CD14-positive monocyte (primary cell): ENCODE data around the gene AADACL4. TPM values are rescaled to one million over a fixed set of nuclear protein-coding genes. Genes with fewer than 3 reads are reported as not detected.
A peak's percentile ranks its signal among the peaks of the same experiment; 100 is the strongest.

Experiments used
- DNase-seq, 3 donors: peaks; one replicate each; pipeline ENCODE4 v3.0.0-alpha.2; 2011 to 2022
- H2AFZ ChIP-seq: 2 replicates; pipeline ENCODE4 v1.6.0; 2012; ENCODE audit warnings: mild to moderate bottlenecking, low read depth, low read length, inconsistent platforms; ENCODE audit not compliant: insufficient read depth, poor library complexity, severe bottlenecking
- H3K27ac ChIP-seq, 2 donors: 1 replicate in 1 of 2; 2 replicates in 1 of 2; pipeline ENCODE4 v1.5.1; 2012 to 2013; ENCODE audit warnings: low read length in 2 of 2, control low read depth in 1 of 2, inconsistent platforms in 1 of 2, low read depth in 1 of 2, mild to moderate bottlenecking in 1 of 2
- H3K27me3 ChIP-seq, 2 donors: one replicate each; pipeline versions ENCODE4 v1.6.0 to v1.6.1; 2011 to 2013; ENCODE audit warnings: low read length in 2 of 2; ENCODE audit not compliant: control insufficient read depth in 2 of 2, insufficient read depth in 2 of 2
- H3K36me3 ChIP-seq, 2 donors: replicated peaks in 1 of 2; 1 replicate in 1 of 2; 2 replicates in 1 of 2; pipeline versions ENCODE4 v1.5.1 to v1.6.1; 2012 to 2013; ENCODE audit warnings: low read length in 2 of 2, control low read depth in 1 of 2, inconsistent platforms in 1 of 2, mild to moderate bottlenecking in 1 of 2; ENCODE audit not compliant: insufficient read depth in 2 of 2, control insufficient read depth in 1 of 2
- H3K4me1 ChIP-seq, 2 donors: 1 replicate in 1 of 2; 2 replicates in 1 of 2; pipeline versions ENCODE4 v1.5.1 to v1.6.1; 2012 to 2013; ENCODE audit warnings: low read length in 2 of 2, control low read depth in 1 of 2, inconsistent platforms in 1 of 2, mild to moderate bottlenecking in 1 of 2, moderate library complexity in 1 of 2; ENCODE audit not compliant: insufficient read depth in 2 of 2, control insufficient read depth in 1 of 2
- H3K4me2 ChIP-seq: replicated peaks from 2 replicates; pipeline ENCODE3; 2012; ENCODE audit warnings: low read length, moderate library complexity, mild to moderate bottlenecking; ENCODE audit not compliant: poor library complexity, severe bottlenecking; ENCODE audit errors: extremely low read depth
- H3K4me3 ChIP-seq, 3 experiments: fragments of 200-600 bp in 1 of 3; sonication (generic) in 1 of 3; replicated peaks in 1 of 3; 1 replicate in 2 of 3; 2 replicates in 1 of 3; pipeline ENCODE4 v1.5.1; 2011 to 2013; ENCODE audit warnings: low read length in 3 of 3, mild to moderate bottlenecking in 3 of 3, control low read depth in 2 of 3, low read depth in 2 of 3, inconsistent platforms in 1 of 3, moderate library complexity in 1 of 3
- H3K79me2 ChIP-seq: 2 replicates; pipeline ENCODE4 v1.6.0; 2012; ENCODE audit warnings: mild to moderate bottlenecking, control low read depth, inconsistent platforms, low read length, moderate library complexity; ENCODE audit not compliant: insufficient read depth
- H3K9ac ChIP-seq: 2 replicates; pipeline ENCODE4 v1.6.0; 2017; ENCODE audit warnings: low read length, mild to moderate bottlenecking; ENCODE audit not compliant: insufficient read depth, poor library complexity, severe bottlenecking
- H3K9me3 ChIP-seq, 2 donors: replicated peaks in 1 of 2; 1 replicate in 1 of 2; 2 replicates in 1 of 2; pipeline versions ENCODE4 v1.5.1 to v1.6.1; 2012 to 2013; ENCODE audit warnings: low read length in 2 of 2, control low read depth in 1 of 2; ENCODE audit not compliant: control insufficient read depth in 1 of 2, insufficient read depth in 1 of 2
- H4K20me1 ChIP-seq: 2 replicates; pipeline ENCODE4 v1.6.0; 2012; ENCODE audit warnings: mild to moderate bottlenecking, low read length, control low read depth, moderate library complexity; ENCODE audit not compliant: insufficient read depth
- H3K27ac Mint-ChIP-seq, 7 donors: one replicate each; pipeline ENCODE4 v1.8.0; 2020; ENCODE audit warnings: mild to moderate bottlenecking in 7 of 7, mixed read lengths in 7 of 7, moderate library complexity in 6 of 7, inconsistent platforms in 2 of 7
- H3K27me3 Mint-ChIP-seq, 3 donors: one replicate each; pipeline ENCODE4 v1.8.0; 2021 to 2022; ENCODE audit warnings: low read depth in 3 of 3, mild to moderate bottlenecking in 3 of 3, mixed read lengths in 3 of 3, moderate library complexity in 3 of 3, inconsistent platforms in 1 of 3
- H3K36me3 Mint-ChIP-seq, 2 donors: one replicate each; pipeline ENCODE4 v1.8.0; 2020; ENCODE audit warnings: mixed read lengths in 2 of 2, inconsistent platforms in 1 of 2, mild to moderate bottlenecking in 1 of 2
- H3K4me1 Mint-ChIP-seq: one replicate; pipeline ENCODE4 v1.8.0; 2020; ENCODE audit warnings: mild to moderate bottlenecking, mixed read lengths
- H3K4me3 Mint-ChIP-seq, 2 donors: one replicate each; pipeline ENCODE4 v1.8.0; 2020; ENCODE audit warnings: mild to moderate bottlenecking in 2 of 2, mixed read lengths in 2 of 2, moderate library complexity in 1 of 2
- H3K9me3 Mint-ChIP-seq, 7 donors: one replicate each; pipeline ENCODE4 v1.8.0; 2020 to 2022; ENCODE audit warnings: mixed read lengths in 7 of 7, mild to moderate bottlenecking in 6 of 7, moderate library complexity in 6 of 7, inconsistent platforms in 2 of 7
- WGBS: methylation state at CpG from one replicate; pipeline ENCODE4 v1.1.5; 2013; ENCODE audit warnings: missing lambda C conversion rate; ENCODE audit not compliant: insufficient coverage; 5-methylcytosine and 5-hydroxymethylcytosine counted together
- intact Hi-C, 2 donors: fragments of 100-400 bp; cut with micrococcal nuclease; formaldehyde crosslinking; loops; one replicate each; pipeline versions ENCODE4 v1.15.0 to v1.15.1; 2023
- polyA plus RNA-seq, 3 donors: library from polyadenylated mRNA; depleted of rRNA in 1 of 3; unstranded in 2 of 3; stranded (reverse) in 1 of 3; fragments of 300-500 nt in 2 of 3; fragments of >200 nt in 1 of 3; fragmentation: Illumina TruSeq in 2 of 3; gene quantifications; 1 replicate in 2 of 3; 2 replicates in 1 of 3; pipeline ENCODE4 v1.2.3, GENCODE V29; 2012 to 2021
- TF ChIP-seq, protein P1 (sequence below): fragments of 200-600 bp; IDR thresholded peaks from one replicate; pipeline ENCODE4 v1.8.0; 2022; ENCODE audit warnings: antibody characterized with exemption, mild to moderate bottlenecking

The AADACL4 gene
- polyA plus RNA-seq, 3 donors = not detected

DNA sequence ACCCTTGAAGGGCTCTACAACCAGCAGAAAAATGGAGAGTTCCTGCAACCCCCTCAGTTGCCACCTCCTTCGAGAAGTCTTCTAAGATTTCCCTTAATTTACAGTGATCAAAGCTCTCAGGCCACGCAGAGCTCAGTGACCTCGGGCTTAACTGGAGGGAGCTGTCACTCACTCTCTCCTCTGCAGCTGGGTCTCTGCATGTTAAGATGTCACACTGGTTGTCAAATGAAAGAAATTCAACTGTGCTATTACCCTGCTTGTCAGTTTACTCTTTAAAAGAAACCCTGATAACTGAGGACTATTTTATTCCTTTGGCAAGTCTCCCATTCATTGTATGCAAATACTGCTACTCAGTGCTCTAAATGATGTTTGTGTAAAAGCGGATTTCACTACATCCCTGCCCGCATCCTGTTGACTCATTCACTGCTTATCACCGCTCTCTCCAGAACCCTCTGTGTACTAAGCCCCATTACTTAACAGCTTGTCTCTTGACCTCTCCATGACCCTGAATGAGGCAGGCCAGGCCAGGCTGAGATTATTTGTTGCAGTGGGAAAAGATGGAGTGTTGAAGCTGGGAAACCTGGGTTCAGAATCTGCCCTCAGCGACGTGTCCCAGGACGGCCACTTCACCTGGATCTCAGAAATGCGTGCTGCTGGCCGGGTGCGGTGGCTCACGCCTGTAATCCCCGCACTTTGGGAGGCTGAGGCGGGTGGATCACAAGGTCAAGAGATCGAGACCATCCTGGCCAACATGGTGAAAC is 39.6 kb upstream of the AADACL4 start:
- peak overlapping the region in 1 of 3 experiments; percentile 40 for H3K4me3 ChIP-seq
- no peaks in the 10 kb centered on the region for H3K36me3 ChIP-seq
- Mint-ChIP-seq H3K4me1 (peaks cover 55% of the 10 kb centered on the region), H3K27ac (peak overlapping the region; percentile 86 to 95 (median 88)), H3K27me3 (peaks cover 18 to 33% (median 30%) of the 10 kb centered on the region in 3 donors), H3K4me3 (peak overlapping the region; percentile 52 to 76), H3K36me3 (peaks cover 0 to 15% of the 10 kb centered on the region in 2 donors), H3K9me3 (peaks cover 7 to 19% (median 10%) of the 10 kb centered on the region in 7 donors)
- H3K4me2 ChIP-seq = peak overlapping the region; percentile 57
- H3K9me3 ChIP-seq = peaks cover 0 to 9% of the 10 kb centered on the region in 2 donors
- peak; percentile 92 to 98 (median 97) for DNase-seq
- H3K4me1 ChIP-seq = peaks cover 40 to 44% of the 10 kb centered on the region in 2 donors
- H4K20me1 ChIP-seq = no peaks in the 10 kb centered on the region
- peaks cover 0 to 2% of the 10 kb centered on the region in 2 donors for H3K27me3 ChIP-seq
- H2AFZ ChIP-seq = no peak overlapping the region
- no peaks in the 10 kb centered on the region for H3K79me2 ChIP-seq
- H3K9ac ChIP-seq = no peak overlapping the region
- intact Hi-C loops = loop anchor here (1.0 to 2.0 kb wide), 2 partner anchors 8 to 15 kb away; partner anchors contain the start of gene DHRS3 (in 1 of the 2)
- TF ChIP-seq, protein P1, sequence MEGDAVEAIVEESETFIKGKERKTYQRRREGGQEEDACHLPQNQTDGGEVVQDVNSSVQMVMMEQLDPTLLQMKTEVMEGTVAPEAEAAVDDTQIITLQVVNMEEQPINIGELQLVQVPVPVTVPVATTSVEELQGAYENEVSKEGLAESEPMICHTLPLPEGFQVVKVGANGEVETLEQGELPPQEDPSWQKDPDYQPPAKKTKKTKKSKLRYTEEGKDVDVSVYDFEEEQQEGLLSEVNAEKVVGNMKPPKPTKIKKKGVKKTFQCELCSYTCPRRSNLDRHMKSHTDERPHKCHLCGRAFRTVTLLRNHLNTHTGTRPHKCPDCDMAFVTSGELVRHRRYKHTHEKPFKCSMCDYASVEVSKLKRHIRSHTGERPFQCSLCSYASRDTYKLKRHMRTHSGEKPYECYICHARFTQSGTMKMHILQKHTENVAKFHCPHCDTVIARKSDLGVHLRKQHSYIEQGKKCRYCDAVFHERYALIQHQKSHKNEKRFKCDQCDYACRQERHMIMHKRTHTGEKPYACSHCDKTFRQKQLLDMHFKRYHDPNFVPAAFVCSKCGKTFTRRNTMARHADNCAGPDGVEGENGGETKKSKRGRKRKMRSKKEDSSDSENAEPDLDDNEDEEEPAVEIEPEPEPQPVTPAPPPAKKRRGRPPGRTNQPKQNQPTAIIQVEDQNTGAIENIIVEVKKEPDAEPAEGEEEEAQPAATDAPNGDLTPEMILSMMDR = no peak
- H3K27ac ChIP-seq = peak overlapping the region in 1 of 2 donors; percentile 68
- 69% methylated on average over 11 of the region's 16 CpGs for WGBS

DNA sequence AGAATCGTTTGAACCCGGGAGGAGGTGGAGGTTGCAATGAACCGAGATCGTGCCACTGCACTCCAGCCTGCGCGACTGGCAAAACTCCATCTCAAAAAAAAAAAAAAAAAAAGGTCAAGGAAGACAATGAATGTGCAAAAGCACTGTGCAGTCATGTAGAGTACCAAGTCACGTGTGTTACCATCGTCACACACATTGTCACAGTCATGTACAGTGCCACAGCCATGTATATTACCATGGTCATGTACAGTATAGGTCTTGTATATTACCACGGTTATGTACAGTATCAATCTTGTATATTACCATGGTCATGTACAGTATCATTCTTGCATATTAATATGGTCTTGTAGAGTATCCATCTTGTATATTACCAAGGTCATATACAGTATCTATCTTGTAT is 38.9 kb upstream of the AADACL4 start:
- Mint-ChIP-seq H3K9me3 (peaks cover 7 to 19% (median 10%) of the 10 kb centered on the region in 7 donors), H3K27me3 (peaks cover 18 to 30% (median 26%) of the 10 kb centered on the region in 3 donors), H3K36me3 (peaks cover 0 to 15% of the 10 kb centered on the region in 2 donors), H3K4me3 (peak overlapping the region; percentile 31 to 76), H3K4me1 (peaks cover 56% of the 10 kb centered on the region), H3K27ac (peak overlapping the region; percentile 86 to 93 (median 87))
- H3K27me3 ChIP-seq = no peaks in the 10 kb centered on the region
- H2AFZ ChIP-seq = no peak overlapping the region
- intact Hi-C loops = loop anchor here (1.0 to 2.0 kb wide), 3 partner anchors 9 to 14 kb away; partner anchors contain the start of gene DHRS3 (in 1 of the 2)
- no peak overlapping the region for H3K4me3 ChIP-seq
- no peak overlapping the region for H3K9ac ChIP-seq
- no peak for DNase-seq
- 100% methylated on average over 2 of the region's 9 CpGs for WGBS
- TF ChIP-seq, protein P1 = no peak
- no peaks in the 10 kb centered on the region for H3K36me3 ChIP-seq
- H3K4me2 ChIP-seq = no peak overlapping the region
- peaks cover 0 to 9% of the 10 kb centered on the region in 2 donors for H3K9me3 ChIP-seq
- no peaks in the 10 kb centered on the region for H3K79me2 ChIP-seq
- H4K20me1 ChIP-seq = no peaks in the 10 kb centered on the region
- no peak overlapping the region for H3K27ac ChIP-seq
- H3K4me1 ChIP-seq = peaks cover 40 to 44% of the 10 kb centered on the region in 2 donors
